GM18867 (cell line): ENCODE measurements around the gene ATMIN.

Experiments
- ATAC-seq: cut with Tn5 transposase; IDR thresholded peaks from one replicate; pipeline ENCODE4 v1.9.1; 2021; ENCODE audit warnings: mild to moderate bottlenecking, moderate library complexity; ENCODE audit not compliant: unreplicated experiment

The ATMIN gene, protein sequence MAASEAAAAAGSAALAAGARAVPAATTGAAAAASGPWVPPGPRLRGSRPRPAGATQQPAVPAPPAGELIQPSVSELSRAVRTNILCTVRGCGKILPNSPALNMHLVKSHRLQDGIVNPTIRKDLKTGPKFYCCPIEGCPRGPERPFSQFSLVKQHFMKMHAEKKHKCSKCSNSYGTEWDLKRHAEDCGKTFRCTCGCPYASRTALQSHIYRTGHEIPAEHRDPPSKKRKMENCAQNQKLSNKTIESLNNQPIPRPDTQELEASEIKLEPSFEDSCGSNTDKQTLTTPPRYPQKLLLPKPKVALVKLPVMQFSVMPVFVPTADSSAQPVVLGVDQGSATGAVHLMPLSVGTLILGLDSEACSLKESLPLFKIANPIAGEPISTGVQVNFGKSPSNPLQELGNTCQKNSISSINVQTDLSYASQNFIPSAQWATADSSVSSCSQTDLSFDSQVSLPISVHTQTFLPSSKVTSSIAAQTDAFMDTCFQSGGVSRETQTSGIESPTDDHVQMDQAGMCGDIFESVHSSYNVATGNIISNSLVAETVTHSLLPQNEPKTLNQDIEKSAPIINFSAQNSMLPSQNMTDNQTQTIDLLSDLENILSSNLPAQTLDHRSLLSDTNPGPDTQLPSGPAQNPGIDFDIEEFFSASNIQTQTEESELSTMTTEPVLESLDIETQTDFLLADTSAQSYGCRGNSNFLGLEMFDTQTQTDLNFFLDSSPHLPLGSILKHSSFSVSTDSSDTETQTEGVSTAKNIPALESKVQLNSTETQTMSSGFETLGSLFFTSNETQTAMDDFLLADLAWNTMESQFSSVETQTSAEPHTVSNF

DNA sequence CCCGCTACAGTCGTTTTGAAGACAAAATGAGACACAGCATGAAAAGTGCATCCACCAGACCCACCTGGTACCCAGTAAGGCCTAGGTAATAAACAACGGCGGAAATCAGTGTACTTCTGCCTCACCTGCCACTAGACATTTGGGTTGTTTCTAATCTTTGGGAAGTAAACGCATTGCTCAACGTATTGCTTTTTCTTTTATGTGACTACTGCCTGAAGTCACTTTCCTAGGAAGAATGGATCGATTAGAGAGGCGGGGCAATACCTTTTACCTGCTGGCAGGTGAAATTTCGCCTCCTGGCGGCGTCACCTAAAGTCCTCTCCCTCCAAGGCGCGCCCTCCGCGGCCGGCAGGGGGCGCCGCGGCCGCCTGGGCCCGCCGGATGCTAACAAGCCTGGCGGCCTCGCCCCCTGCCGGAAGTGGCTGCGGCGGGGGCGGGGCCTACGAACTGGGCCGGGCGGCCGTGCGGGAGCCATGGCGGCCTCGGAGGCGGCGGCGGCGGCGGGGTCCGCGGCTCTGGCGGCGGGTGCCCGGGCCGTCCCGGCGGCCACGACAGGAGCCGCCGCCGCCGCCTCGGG, at the start of gene ATMIN:
ATMIN (plus strand) TSS at position 445 of the 577 bp plus-strand sequence; CDS start at position 474, 29 bp downstream.
- ATAC-seq = peak; percentile 93

DNA sequence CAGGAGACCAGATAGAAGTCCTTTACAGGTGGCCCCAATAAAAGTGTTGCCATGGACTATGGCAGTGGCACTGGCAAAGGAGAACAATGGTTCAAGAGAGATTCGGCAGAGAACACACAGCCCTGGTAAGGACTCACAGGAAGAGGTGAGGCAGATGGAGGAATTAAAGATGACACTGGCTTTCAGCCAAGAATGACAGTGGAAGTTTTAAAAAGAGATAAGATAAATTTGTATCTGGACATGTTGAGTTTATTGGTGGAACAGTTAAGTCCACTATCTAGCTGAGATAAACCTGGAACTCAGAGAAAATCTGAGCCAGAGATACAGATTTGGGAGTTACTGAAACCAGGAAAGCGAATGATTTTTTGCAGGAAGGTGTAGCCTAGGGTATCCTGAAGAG, 49.1 kb upstream of the ATMIN start:
- ATAC-seq = no peak

DNA sequence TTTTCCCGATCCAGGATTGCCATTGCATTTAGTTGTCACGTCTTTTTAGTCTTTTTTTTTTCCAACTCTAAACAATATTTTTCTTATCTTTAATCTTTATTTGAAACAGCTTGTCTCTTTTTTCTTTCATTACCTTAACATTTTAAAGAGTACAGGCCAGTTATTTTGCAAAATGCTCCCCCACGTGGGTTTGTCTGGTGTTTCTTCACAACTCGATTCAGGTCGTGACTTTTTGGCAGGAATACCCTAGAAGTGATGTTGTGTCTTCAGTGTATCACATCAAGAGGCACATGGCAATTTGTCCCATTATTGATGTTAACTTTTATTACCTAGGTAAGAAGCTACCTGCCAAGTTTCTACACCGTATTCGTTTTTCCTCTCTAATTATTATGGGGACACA, 46.9 kb upstream of the ATMIN start:
- no peak for ATAC-seq

DNA sequence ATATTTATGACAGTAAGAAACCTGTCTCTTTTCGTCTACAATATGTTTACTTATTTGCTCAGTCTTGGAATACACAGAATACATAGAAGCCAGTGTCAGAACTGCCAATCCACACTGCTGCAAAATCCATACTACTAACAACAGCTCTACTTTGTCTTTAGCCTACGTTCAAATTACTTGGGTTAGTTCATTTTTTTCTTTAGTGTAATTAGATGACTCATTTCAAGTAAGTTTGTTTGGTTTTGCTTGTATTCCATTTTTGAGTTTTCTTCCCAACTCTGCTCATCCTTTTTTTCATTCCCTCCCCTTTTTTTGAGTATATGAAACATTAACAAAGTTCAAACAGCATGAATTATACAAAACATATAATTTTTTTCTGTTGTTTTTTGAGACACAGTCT, 45.8 kb upstream of the ATMIN start:
- ATAC-seq = no peak

DNA sequence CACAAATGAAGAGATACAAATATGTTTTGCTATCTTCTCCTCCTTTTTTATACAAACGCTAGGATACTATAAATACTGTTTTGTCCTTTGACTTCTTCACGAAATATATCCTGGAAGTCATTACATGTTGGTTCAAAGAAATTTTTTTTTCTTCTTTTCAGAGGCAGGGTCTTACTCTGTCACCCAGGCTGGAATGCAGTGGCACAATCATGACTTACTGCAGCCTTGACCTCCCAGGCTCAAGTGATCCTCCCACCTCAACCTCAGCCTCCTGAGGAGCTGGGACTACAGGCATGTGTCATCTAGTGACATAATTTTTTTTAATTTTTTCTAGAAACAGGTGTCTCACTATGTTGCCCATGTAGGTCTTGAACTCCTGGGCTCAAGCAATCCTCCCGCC, 45.1 kb upstream of the ATMIN start:
- no peak for ATAC-seq

DNA sequence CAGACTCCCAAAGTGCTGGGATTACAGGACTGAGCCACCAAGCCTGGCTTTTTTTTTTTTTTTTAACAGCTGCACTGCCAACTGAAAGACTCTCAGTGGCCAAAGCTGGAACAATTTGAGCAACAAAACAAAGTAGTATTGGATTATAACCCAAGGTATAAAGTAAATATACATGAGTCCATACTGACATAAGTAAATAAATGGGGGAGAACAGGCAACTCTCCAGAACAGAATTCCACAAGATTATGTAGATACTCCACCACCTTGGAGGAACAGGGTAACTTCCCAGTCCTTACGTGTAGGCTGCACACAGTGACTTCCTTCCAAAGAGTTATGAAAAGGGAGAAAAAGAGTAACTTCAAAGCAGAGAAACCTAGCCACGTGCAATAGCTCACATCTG, 44.7 kb upstream of the ATMIN start:
- ATAC-seq = no peak

DNA sequence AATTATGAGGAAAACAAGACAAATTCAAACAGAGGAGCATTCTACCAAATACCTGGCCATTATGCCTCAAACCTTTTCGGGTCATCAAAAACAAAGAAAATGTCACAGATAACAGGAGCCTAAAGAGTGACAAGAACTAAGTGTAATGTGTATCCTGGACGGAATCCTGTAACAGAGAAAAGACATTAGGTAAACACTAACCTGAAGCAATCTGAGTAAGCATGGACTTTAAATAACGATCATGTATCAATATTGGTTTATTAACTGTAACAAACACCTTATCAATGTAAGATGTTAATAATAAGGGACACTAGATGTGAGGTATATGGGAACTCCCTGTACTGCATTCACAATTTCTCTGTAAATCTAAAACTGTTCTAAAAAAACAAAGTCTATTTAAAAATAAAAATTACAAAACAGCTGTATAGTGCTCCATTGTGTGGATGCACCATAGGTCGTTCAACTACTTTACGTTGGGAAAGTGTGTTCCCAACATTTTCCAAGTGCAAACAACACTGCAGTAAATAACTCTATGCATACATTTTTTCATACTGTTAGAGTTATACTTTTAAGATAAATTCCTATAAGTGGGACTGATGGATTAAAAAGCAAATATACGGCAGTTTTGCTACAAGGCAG, 43.7 kb upstream of the ATMIN start:
- no peak for ATAC-seq

DNA sequence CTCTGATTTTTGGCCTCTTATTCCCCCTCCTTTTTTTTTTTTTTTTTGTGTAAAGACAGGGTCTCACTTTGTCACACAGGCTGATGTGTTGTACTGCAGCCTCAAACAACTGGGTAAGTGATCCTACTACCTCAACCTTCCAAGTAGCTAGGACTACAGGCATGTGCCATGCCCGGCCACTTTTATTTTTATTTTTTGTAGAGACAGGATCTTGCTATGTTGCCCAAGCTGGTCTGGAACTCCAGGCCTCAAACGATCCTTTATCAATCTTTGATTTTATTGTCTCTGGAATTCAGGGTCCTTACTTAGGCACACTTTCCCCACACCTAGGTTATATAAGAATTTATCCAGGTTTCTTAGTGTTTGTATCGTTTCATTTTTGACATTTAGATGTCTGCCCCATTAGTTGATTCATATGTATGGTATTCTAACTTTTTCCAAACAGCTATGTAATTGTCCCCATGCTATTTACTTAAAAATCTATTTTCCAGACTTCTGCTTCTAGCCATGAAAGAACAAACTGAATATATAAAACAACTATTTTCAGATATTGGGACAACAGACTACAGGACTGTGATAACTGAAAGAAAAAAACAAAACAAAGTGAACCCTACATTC, 42.9 kb upstream of the ATMIN start:
- no peak for ATAC-seq

DNA sequence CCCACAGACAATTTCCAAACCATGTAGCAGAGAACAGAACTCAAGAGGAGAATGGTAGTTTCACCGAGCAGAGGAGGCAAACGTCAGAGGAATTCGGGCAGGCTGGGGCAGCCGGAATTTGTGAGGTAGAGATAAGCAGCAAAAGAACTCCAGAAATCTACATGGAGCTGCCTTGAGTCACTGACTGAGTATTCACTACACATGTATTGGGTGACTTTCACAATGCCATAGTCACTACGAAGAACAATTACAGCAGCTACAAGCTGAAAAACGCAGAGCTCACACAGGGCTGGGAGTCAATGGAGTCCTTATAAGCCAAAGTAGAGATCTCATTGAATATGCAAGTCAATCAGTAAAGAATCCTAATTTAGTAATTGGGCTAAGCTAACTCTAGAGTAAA, 42.3 kb upstream of the ATMIN start:
- no peak for ATAC-seq

DNA sequence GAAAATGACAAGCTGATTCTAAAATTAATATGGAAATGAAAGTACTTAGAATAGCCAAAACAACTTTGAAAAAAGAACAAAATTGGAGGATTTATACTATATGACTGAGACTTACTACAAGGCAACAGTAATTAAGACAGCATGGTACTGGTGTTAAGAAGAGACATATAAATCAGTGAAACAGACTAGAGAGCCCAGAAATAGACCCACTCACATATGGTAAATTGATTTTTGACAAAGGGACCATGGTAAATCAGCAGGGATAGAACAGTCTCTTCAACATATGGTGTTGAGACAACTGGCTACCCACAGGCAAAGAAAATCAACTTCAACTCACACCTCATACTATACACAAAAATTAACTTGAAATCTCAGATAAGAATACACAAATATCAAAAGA, 41.8 kb upstream of the ATMIN start:
- ATAC-seq = no peak

DNA sequence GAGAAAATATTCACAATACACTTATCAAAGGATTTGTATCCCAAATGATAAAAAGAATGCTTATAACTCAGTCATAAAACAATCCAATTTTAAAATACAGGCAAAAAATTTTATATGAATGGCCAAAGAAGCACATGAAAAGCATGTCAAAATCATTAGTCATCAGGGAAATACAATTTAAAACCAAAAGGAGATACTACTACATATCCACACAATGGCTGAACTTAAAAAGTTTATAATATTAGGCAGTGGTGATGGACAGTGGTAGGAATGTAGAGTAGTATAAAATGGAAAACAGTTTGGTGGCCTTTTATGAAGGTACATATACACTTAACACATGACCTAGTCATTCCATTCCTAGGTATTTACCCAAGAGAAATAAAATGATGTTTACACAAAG, 41.2 kb upstream of the ATMIN start:
- no peak for ATAC-seq

DNA sequence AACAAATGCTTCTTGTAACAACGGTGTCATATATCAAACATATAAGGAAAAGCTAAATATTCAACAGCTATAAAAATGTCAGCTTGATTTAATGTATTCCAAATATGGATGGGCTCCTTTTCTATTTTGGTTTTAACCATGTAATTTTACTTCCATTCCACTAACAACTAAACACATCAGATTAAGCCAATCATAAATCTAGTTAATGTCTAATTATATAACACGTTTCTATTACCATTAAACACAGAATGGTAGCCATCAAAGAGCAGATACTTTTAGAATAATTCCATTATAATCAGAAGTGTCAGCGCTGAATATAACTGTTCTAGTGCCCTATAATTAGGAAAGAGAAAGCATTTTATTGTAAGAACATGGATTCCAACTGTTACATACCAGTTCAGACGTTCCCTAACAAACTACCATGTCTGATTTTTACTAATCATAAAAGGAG, 38.9 kb upstream of the ATMIN start:
- ATAC-seq = peak; percentile 25

DNA sequence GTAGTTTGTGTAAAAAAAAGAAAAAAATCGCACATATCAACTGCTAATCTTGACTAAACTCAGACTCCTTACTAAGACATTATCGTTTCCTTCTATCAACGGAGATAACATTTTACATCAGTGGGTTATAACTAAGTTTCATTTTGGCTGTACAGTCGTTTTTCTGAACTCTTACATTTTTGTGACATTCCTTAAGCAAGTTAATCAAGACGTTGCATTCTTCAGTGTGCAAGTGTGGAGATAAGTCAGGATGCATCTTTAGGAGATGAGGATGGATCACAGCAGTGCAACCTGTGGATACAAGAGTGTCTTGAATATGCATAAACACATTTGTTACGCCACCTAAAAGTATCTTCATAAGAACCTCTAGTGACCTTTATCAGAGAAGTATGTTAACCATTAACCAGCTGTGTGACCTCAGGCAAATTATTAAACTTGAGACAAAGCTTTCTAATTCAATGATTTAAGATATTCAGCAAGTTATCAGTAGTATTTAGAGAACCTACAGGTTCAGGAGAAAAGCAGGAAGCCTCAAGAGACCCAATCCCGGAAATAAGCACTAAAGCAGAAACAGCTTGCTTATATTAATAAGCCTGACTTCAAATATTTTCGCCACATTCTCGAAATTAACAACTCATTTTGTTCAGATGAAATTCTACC, 38.4 kb upstream of the ATMIN start:
- peak; percentile 59 for ATAC-seq

DNA sequence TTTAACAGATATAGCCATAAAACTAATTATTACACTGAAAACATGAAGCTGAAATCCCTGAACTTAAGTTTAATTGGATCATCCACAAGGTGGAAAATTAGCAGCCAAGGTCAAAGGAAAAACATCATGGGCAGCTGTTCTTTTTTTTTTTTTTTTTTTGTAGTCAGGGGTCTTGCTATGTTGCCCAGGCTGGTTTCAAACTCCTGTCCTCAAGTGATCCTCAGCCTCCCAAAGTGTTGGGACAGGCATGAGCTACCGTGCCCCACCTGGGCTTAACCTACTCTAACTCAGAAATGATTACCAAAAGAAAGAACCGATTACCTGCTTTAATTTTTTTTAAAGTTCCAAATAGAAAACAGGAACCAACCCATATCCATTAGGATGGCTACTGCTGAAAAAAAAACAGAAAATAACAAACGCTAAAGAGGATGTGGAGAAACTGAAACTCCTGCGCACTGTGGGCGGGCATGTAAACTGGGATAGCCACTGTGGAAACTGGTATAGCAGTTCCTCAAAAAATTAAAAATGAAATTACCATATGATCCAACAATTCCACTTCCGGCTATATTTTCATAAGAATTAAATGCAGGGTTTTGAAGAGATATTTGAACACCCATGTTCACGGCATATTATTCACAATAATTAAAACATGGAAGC, 37.5 kb upstream of the ATMIN start:
- no peak for ATAC-seq

DNA sequence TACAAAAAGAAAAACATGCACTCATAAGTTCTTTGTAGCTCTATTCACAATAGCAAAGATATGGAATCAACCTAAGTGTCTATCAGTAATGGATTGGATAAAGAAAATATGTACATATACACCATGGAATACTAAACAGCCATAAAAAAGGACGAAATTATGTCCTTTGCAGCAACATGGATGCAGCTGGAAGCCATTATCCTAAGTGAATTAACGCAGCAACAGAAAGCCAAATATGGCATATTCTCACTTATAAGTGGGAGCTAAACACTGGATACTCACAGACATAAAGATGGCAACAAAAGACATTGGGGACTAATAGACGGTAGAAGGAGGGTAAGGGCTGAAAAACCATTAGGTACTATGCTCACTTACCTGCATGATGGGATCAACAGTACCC, 34.8 kb upstream of the ATMIN start:
- ATAC-seq = no peak

DNA sequence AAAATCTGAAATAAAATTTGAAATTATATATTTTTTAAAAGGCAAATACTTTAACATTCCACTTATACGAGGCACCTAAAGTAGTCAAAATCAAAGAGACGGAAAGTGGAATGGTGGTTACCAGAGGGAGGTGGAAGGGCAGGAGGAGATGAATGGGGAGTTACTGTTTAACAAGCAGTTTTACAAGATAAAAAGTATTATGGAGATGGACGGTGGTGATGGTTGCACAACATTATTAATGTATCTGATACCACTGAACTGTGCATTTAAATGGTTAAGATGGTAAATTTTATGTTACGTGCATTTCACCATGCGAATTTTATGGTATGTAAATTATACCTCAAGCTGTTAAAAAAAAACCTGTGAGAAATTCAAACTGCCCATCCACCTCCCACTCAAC, 34.3 kb upstream of the ATMIN start:
- no peak for ATAC-seq

DNA sequence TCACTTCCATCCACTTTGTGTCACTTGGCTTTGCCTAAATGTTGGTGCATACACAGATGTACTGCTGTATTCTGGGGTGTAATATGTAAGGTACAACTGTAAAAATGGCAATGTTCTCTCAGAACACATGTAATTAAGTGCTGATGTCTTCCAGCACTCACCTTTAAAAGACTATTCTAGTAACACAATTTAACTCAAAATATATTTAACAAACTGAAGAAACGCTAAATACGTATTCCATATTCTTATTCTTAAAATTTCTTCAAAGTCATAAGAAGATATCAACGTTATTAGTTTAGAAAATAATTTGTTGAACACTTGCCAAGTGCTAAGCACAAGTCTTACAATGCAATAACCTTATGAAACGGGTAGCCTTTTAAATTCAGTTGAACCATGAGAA, 32.6 kb upstream of the ATMIN start:
- no peak for ATAC-seq

DNA sequence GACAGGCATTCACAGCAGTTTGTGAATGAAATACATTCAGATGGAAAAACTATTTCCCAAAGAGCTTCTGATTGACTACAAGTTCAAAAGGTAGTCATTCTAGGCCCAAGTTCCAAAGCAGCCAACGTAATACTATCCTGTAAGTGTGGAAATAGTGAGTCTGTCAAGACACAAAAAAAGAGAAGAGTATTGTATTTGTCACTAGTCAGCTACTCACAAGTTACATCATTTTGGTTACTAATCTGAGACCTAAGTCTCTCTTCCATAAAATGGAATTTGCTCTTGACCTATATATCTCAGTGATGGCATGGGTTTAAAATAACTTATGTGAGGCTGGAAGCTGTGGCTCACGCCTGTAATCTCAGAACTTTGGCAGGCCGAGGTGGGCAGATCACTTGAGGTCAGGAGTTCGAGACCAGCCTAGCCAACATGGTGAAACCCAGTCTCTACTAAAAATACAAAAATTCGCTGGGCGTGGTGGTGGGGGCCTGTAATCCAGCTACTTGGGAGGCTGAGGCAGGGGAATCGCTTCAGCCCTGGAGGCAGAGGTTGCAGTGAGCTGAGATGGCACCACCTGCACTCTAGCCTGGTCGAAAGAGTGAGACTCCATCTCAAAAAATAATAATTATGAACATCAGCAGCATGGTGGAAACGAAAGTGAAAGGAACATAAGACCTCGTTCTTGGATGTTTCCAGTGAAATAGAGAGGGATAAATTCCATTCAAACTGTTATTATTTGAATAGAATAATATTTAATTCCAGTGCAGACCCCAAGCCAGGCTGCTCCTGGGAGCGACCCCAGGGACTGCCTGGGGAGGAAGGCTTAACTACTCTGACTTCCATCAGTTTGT, 31.8 kb upstream of the ATMIN start:
- no peak for ATAC-seq
